A549 (cell line): ENCODE data around the gene GRK3.

Experiments used
- BHLHE40 ChIP-seq: IDR thresholded peaks from 2 replicates; pipeline ENCODE4 v1.6.1; 2012; ENCODE audit warnings: low read depth, low read length, inconsistent platforms
- CTCF ChIP-seq: fragments of >200 bp; sonication (Bioruptor Twin); formaldehyde crosslinking; IDR thresholded peaks from 3 replicates; pipeline ENCODE4 v1.5.1; 2016
- MAZ ChIP-seq: fragments of 150-350 bp; IDR thresholded peaks from 2 replicates; pipeline ENCODE4 v1.6.1; 2014; ENCODE audit warnings: antibody characterized with exemption, low read depth, low read length, borderline replicate concordance
- POLR2A ChIP-seq: IDR thresholded peaks from 2 replicates; pipeline ENCODE4 v1.6.1; 2012; ENCODE audit warnings: mild to moderate bottlenecking, low read length
- RAD21 ChIP-seq, 2 experiments: fragments of >200 bp in 1 of 2; sonication (Bioruptor Twin) in 1 of 2; formaldehyde crosslinking in 1 of 2; IDR thresholded peaks in 1 of 2; conservative IDR thresholded peaks in 1 of 2; 2 replicates in 1 of 2; 3 replicates in 1 of 2; pipeline ENCODE4 v1.6.1; 2012 to 2018; ENCODE audit warnings: inconsistent platforms in 1 of 2
- SREBF2 ChIP-seq: fragments of 450-650 bp; IDR thresholded peaks from 2 replicates; pipeline ENCODE4 v1.6.1; 2014; ENCODE audit warnings: mild to moderate bottlenecking, moderate library complexity

- TF ChIP-seq POLR2A (no peak), CTCF (no peak), BHLHE40 (no peak), RAD21 (conservative IDR thresholded peaks at IDR 0.05 in 1 of 2, IDR thresholded peaks at IDR 0.05 in 1 of 2) (no peak), SREBF2 (no peak), MAZ (no peak)
Observed at GRCh38 chr22:25641650-25642049, 77.2 kb downstream of the GRK3 start.
